Pulmonary artery endothelial cell (primary cell): Measurements from ENCODE around the gene FAM170A. TPM values are rescaled to one million over a fixed set of nuclear protein-coding genes. Genes with fewer than 3 reads are reported as not detected.

ENCODE experiments used
- total RNA-seq: library from RNA; depleted of rRNA; stranded (reverse); fragments of >200 nt; gene quantifications from 2 replicates; pipeline ENCODE4 v1.2.3, GENCODE V29; 2014

Gene FAM170A
- total RNA-seq, 1 donor from 2014 or later: not detected

Other genes with a start within 250 kb of the FAM170A start
- gene HSD17B4, start 177.1 kb upstream of the FAM170A start, total RNA-seq: 133 and 151 TPM in 2 replicates